Ramos (cell line): ENCODE data around the gene CDKL1.
"Not testable (repeated sequence)": the region's sequence is repeated elsewhere in the genome, so short reads cannot be mapped to it uniquely, and the experiment has no call there.

Experiments used
- in situ Hi-C: fragments of 300-500 bp; cut with MboI; formaldehyde crosslinking; loops from one replicate; pipeline ENCODE4 v1.14.3; 2022; ENCODE audit warnings: low sequenced_read_pairs; ENCODE audit not compliant: unreplicated experiment

CDKL1 gene

DNA sequence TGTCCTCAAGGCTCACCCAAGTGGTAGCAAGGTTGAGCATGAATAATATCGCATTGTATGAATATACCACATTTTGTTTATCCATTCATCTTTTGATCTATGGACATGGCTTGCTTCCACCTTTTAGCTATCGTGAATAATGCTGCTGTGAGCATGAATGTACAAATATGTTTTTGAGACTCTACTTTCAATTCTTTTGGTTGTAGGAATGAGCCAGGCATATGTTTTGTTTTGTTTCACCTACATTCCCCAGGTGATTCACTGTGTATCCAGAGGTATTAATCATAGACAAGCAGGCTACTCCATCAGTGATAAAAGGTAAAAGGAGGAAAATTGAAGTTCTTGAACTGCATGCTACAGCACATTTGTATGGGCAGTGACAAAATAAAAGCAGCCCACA lies 35.8 kb downstream of the CDKL1 start:
- in situ Hi-C loops, result no loop called here

DNA sequence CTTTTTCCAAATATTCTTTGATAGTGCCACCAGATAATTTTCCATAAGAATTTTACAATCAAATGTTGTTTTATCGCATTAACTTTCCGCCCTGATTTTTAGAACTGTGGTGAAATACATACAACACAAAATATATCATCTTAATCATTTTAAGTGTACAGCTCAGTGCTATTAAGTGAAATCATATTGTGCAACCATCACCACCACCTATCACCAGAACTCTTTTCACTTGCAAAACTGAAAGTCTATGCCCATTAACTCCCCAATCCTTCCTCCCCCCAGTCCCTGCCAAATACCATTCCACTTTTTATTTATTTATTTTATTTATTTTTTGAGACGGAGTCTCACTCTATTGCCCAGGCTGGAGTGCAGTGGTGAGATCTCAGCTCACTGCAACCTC lies 36.6 kb downstream of the CDKL1 start:
- in situ Hi-C loops, result no loop called here

DNA sequence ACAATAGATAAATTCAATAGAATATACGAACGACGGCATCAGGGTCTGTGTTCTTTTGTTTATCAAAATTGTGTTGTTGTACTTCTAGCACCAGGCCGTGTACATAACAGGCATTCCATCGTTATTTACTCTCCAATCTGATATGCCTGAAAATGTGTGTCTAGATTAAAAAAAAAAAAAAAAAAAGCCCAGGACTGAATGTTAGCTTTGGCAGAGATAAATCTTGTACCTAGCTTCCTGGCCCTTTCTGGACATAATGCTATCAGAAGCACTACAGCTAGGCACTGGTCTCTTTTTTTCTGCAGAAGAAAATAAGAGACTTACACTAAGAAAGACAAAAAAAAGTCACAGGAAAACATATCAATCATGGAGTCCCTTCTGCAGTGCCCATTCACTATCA lies 37.0 kb downstream of the CDKL1 start:
- in situ Hi-C loops, result no loop called here

DNA sequence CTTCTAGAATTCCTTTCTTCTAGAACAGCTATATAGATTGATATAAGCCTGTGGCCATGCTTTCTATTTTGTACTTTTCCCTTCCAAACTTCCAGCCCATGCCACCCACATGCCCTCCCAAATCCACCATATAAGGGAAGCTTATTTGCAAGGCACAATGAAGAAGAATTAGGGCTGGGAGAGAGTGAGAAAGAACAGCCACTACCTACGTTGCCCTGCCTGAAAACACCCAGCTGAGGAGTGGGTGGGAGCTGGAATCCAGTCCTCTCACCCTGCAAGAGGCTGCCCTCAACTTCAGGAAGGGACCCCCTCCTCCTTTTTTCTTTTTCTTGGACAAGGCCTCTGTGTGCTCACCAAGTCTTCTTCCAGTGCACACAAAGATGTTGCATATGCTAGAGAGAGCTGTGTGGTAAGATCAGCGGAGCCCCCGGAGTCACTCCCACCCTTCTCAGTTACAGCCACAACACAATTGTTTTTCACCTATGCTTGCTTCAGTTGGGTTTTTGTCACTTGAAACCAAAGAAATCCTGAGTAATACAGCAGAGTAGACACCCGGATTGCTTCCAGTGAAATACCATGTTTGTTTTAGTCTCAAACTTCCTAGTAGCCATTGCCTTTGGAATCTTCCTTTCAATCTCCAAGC lies 38.8 kb downstream of the CDKL1 start:
- in situ Hi-C loops, result no loop called here

DNA sequence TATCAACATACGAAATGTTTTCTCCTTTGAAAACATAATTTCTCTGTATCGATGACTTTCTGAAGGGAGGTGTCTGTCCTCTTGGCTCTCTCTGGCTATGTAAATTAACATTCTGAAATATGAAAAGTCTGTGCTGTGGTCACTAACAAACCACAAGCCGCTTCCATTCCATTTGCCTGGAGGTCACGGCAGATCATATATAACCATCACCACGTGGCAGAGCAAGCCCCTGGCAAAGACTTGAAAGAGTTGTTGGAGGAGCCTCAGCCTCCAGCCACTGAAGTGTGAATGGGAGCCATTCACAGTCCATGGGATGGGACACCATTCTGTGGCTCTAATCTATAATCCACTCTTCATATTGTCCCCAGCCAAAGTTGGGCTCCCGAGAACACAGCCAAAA lies 39.6 kb downstream of the CDKL1 start:
- in situ Hi-C loops, result no loop called here

DNA sequence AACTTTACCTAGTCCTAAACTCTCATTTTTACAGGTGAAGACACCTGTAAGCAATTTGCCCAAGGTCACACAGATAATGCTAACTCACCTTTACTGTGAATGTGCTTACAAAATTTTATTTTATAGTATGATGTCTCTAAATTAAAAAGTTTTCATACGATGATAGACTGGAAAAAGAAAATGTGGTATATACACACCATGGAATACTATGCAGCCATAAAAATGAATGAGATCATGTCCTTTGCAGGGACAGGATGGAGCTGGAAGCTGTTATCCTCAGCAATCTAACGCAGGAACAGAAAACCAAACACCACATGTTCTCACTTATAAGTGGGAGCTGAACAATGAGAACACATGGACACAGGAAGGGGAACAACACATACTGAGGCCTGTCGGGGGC lies 40.4 kb downstream of the CDKL1 start:
- in situ Hi-C loops, result not testable (repeated sequence)

DNA sequence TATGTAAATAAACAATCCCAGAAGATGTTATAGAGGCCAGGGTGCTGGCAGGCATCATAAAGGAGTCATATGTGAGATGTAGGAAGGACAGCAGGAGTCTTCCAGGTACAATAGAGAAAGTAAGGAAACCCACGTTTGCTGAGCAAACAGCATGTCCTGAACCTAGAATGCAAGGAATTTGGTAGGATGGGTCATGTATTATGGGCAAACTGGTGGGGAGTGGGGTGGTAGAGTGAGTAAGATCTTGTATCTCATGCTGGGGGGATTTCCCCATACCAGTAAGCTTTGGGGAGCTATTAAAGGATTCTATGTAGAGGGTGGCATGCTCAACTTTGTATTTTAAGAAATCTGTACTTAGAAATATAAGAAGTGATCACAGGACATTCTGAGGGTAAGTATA lies 41.0 kb downstream of the CDKL1 start:
- in situ Hi-C loops, result no loop called here

DNA sequence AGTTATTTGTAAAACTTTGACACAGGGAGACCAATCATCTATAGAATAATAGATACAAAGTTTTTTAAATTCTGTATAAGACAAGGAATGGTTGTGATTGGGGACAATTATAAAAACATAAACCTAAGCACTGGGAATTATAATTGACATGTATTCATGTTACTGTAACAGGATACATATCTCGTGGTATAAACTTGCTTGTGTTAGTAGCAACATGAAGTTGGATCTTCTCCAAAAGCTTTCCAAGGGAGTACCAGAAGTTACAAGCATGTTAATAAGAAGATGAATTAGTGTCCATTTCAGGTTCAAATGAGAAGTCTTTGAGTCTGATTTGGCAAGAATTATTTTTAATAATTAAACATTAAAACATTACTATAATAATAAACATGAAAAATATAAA lies 42.2 kb downstream of the CDKL1 start:
- in situ Hi-C loops, result no loop called here

DNA sequence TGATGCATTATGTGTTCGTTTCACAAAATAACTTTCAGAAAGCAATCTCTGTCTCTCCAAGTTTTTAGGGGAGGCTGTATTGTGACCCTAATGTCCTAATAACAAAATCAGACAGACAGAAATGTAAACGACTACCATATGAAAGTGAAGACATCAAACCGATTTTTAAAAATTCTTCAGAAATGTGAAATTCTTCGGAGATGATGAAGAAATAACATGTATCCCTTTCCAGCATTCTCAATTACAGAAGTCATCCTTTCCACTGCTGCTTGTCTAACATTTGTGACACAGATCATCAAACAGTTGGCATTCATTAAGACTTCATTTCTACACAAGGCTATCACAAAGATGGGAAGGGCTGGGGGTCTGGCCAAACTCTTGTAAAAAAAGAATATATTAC lies 43.6 kb downstream of the CDKL1 start:
- in situ Hi-C loops, result no loop called here

DNA sequence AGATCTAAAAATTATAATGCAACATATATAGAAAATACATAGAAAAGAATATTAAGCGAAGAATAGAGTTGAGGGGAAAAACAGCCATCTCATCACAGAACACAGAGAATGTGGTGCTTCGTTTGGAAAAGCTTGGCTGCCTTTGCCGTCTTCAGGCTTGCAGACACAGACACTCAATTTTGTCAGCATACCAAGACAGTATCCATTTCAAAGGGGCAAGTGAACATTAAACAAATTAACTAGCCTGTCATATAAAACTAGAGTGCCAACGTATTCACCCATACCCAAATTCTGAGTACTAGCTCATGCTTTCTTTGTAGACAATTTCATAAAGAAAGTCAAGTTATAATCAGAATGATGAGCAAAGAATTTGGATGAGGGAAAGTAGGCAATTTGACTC lies 44.1 kb downstream of the CDKL1 start:
- in situ Hi-C loops, result no loop called here

DNA sequence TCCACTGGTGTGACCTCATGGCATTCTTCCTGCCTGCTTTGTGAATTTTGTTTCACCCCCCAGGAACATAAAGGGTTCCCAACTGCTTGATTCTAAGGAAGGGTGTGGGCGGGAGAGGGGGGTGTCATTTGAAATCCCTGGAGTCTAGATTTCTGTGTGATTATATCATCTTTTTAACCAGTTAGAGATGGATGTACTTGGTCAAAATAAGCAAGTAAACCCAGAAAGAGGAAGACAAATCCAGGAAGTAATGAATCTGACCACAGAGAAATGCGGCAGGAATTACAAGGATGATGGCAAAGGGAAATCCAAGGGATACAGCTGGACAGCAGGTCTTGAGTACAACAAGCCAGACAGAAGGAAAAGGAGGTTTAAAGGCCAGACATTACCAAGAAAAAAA lies 45.7 kb downstream of the CDKL1 start:
- in situ Hi-C loops, result no loop called here

DNA sequence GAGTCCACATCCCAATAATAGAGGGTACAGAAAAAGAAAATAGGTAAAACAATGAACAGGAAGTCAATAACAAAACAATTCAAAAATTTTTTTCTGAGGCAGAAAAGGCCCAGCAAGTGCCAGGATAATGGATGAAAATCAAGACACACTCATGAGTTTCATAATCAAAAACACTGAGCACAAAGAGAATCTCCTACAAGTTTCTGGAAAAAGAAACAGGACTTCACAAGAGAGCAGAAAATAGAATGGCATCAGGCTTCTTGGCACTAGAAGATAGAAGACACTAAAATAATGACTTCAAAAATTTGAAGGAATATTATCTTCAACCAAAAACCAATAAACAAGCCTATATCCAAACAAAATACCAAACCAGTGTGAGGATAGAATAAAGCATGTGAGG lies 47.7 kb downstream of the CDKL1 start:
- in situ Hi-C loops, result no loop called here

DNA sequence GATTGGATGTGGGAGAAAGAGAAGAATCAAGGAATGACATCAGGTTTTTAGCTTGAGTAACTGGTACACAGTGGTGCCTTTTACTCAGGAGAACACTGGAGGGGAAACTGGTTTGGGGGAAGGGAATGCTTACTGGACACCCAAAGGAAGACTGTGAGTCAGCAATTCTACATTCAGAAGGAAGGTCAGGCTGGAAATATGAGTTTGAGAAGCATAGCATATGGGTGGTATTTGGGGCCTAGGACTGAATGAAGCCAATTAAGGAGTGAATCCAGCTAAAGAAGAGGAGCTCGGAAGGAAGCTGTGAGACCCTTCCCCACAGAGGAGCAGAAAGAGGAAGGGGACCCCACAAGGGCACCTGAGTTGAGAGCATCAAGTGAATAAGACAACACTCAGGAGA lies 49.2 kb downstream of the CDKL1 start:
- in situ Hi-C loops, result no loop called here

DNA sequence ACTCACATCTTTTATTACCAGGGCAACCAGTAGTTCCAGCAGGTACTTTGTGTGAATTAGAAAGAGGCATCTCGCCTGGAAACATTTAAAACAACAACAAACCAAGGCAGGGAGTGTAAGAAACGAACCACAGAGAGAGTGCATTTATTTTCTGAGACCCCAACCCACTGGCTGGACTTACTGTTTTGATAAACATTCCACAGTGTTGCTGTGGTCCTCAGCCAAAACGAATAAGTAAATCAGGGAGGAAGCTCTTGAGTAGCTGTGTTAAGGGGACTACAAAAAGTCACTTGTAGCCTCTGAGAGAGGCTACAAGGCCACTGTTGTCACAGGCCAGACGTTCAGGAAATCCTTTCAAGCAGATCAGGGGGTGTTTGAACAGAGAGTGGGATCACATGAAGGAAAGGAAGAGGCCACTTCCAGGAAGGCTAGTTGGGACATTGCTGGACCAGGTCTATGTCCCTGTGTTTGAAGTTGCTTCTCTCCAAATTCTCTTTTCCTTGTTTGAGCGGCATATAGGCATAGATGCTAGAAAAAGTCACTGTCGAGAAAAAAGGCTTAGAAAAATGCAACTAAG lies 50.7 kb downstream of the CDKL1 start:
- in situ Hi-C loops, result no loop called here

DNA sequence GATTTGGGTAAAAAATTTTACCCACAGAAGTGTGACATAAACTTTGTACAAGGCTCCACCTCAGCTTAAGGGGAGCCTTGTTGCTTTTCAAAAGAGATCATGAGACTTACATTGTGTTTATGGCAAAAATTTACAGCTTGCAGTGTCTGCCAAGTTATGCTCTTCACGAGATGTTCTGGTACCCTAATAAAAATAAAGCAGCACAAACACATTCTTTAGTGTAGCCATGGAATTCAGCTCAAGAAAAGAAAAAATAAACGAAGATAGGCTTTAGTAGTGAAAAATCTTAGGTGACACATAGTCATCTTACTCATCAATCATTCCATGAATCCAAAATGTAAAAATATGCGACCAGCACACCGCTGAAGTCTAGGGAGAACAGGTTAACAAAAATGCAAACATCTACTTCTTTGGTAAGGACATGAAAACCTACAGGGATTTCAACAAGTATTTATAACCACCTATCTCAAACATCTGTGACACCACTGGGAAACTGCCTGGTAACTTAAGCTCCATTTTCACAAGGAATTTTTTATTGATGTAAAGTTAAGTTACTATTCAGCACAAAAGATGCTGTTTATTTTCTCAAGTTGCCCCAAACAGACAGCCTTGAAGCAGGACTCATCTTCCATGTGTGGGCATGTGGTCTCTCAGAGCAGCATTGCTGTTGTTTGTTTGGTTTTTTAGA lies 51.7 kb downstream of the CDKL1 start:
- in situ Hi-C loops, result no loop called here

DNA sequence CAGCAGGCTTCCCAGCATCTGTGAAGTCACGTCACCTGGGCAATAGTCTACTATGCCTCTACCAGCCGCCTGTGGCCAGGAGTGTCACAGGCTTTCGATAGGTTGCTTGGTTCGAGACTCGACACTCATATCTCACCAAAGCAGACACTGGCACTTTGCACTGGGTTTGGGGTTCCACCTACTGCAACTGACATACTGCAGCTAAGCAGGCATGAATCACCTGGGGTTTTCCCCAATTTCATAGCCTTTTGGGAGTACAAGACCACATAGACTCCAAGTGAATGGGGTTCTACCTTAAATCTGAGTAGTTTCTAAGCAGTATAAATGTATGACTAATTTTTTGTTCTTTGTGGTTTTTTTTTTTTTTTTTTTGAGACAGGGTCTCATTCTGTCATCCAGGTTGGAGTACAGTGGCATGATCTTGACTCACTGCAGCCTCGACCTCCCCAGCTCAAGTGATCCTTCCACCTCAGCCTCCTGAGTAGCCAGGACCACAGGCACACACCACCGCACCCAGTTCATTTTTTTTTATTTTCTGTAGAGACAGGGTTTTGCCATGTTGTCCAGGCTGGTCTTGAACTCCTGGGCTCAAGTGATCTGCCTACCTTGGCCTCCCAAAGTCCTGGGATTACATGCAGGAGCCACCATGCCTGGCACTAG lies 52.4 kb downstream of the CDKL1 start:
- in situ Hi-C loops, result no loop called here

DNA sequence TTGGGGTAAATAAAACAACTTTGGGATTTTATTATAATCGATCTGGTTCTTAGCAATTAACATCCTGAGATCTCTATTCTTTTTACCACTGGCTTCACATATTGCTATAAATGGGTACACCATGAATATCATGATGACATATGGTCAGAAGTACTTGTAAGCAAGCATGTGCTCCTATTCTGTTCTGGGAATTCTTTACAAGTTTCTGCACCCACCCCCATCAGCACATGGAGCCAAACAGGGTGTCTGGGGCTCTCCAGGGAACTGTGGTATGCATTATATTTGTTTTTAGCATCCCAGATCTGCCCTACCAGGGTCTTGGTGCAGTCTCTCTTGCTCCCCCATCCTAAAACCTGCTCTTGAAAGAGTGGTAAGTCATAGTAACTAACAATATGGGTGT lies 53.2 kb downstream of the CDKL1 start:
- in situ Hi-C loops, result no loop called here

DNA sequence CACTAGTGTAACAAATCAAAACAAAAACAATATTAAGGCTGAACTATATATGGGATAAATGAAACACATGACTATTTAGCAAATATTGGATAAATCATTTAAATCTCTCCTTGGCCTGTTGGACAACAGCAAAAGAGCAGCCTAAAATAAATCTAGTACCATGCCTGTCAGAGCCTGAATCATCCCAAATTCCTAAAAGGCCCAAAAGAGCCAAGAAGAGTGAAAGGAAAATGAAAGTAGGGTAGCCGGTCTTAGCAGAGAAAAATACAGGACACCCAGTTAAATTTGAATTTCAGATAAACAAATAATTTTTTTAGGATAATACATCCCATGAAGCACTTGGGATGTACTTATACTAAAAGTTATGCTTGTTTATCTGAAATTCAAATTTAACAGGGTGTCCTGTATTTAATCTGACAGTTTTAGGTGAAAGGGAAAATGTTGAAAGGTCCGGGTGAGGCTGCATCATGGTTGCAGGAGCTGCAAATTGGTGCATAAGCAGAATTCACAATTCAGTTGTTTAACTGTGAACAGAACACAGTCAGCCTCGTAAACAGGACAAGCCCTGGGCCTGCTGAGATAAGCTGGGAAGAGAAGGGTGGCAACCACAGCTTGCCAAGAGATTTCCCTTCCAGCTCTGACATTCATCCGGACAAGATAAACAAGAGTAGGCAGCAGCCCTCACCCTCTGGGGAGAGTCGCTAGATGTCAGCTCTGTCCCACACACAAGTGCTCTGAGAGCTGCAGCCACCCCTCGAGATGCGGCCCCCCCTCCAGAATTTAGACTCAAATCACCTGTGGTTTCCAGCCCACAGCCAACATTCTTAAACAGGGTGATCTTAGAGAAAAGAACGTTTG lies 54.2 kb downstream of the CDKL1 start:
- in situ Hi-C loops, result no loop called here

DNA sequence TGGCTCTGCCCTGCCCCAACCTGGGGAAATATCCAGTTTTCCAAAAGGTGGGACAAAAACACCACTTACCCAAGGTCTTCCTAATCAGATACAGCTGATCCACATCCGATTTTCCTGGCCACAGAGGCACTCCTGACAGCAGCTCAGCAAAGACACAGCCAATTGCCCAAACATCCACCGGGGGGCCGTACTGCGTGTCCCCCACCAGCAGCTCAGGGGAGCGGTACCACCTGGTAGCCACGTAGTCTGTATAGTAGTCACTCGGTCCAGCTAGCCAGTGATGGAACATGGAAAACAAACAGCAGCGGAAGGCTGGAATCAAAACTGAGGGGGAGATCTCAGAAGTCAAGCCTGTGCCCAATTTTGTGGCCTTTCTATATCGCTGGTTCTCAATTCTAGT lies 55.7 kb downstream of the CDKL1 start:
- in situ Hi-C loops, result no loop called here

DNA sequence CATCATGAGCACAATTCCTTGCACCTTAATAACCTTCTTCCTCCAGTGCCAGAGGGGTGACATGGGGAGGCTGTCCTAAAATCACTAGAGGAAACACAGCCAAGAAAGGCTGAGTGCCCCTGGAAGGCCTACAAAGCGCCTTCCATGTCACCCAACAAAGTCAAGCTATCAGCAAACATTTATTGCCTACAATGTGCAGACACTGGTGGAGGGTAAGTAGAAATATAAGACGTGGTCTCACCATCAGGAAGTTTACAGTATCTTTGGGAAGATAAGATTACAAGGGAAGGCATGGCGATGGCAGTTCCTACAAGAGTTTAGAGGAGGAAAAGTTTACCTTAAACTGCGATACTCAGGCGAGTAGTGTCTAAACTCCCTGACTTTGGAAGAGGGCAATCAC lies 56.6 kb downstream of the CDKL1 start:
- in situ Hi-C loops, result no loop called here
